ENCODE results near the gene SMYD3. TPM values are rescaled to one million over a fixed set of nuclear protein-coding genes. Genes with fewer than 3 reads are reported as not detected.

SMYD3 gene
- total RNA-seq, 1 donor from 2014 or later = 35.4 TPM

- TF ChIP-seq CTCF (IDR thresholded peaks at IDR 0.05; ENCODE audit: partially characterized antibody, unreplicated experiment) = no peak
- DNase-seq = no peak
These were observed 628.0 kb downstream of the SMYD3 start for GRCh38 chr1:245879091-245879490.

DNA sequence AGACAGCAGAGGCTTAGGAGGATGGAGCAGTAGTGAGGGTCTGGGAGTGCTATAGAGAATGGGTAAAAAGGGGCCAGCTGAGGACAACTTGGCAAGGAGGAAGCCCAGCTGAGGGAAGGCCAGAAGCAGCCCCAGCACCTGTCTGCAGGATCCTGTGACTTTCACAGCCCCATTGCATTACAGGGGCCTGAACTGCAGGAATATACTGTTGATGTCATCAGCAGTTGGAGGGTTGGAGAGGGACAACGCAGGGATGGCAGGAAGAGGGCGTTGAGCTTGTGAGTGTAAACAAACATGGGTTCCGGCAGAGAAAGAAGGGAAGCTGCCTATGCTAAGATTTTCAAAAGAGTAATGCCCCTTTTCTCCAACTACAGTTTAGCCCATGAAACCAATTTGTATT, 628.5 kb downstream of the SMYD3 start:
- TF ChIP-seq CTCF (IDR thresholded peaks at IDR 0.05; ENCODE audit: partially characterized antibody, unreplicated experiment) = no peak
- H3K27ac Mint-ChIP-seq (ENCODE audit: unreplicated experiment) = no peak overlapping the region
- no peaks in the 10 kb centered on the region for H3K9me3 Mint-ChIP-seq (ENCODE audit: unreplicated experiment)
- H3K4me3 Mint-ChIP-seq (ENCODE audit: unreplicated experiment) = no peak overlapping the region
- peaks cover 5% of the 10 kb centered on the region for H3K36me3 Mint-ChIP-seq (ENCODE audit: unreplicated experiment)
- DNase-seq = no peak
- H3K27me3 Mint-ChIP-seq (ENCODE audit: unreplicated experiment) = peaks cover 2% of the 10 kb centered on the region
- H3K4me1 Mint-ChIP-seq (ENCODE audit: low read depth, unreplicated experiment) = no peaks in the 10 kb centered on the region

More at GRCh38 chr1:245879091-245879490, 628.0 kb downstream of the SMYD3 start:
- Mint-ChIP-seq H3K27ac (ENCODE audit: unreplicated experiment) (no peak overlapping the region), H3K9me3 (ENCODE audit: unreplicated experiment) (no peaks in the 10 kb centered on the region), H3K27me3 (ENCODE audit: unreplicated experiment) (peaks cover 2% of the 10 kb centered on the region), H3K36me3 (ENCODE audit: unreplicated experiment) (peaks cover 5% of the 10 kb centered on the region), H3K4me1 (ENCODE audit: low read depth, unreplicated experiment) (no peaks in the 10 kb centered on the region), H3K4me3 (ENCODE audit: unreplicated experiment) (no peak overlapping the region)

GRCh38 chr1:245877976-245878375, 629.1 kb downstream of the SMYD3 start:
- peaks cover 2% of the 10 kb centered on the region for H3K27me3 Mint-ChIP-seq (ENCODE audit: unreplicated experiment)

DNA sequence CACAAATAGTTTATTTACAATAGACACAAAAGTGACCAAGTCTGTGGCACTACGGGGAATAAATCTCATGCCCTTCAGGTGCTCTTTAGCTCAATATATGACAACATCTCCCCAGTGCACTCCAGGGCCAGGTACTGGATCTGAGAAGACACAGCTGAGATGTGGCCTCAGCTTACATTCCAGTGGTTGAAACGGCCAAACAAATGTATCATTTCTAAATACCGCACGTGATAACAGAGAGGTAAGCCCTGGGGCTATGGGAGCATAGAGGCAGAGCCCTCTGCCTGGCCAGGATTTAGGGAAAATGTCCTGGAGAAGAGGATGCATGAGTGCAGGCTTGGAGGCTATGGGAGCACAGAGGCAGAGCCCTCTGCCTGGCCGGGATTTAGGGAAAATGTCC, 630.5 kb downstream of the SMYD3 start:
- H3K36me3 Mint-ChIP-seq (ENCODE audit: unreplicated experiment) = peaks cover 5% of the 10 kb centered on the region

More at GRCh38 chr1:245877976-245878375, 629.1 kb downstream of the SMYD3 start:
- H3K36me3 Mint-ChIP-seq (ENCODE audit: unreplicated experiment) = peaks cover 5% of the 10 kb centered on the region
- H3K4me3 Mint-ChIP-seq (ENCODE audit: unreplicated experiment) = no peak overlapping the region
- no peaks in the 10 kb centered on the region for H3K9me3 Mint-ChIP-seq (ENCODE audit: unreplicated experiment)
- no peaks in the 10 kb centered on the region for H3K4me1 Mint-ChIP-seq (ENCODE audit: low read depth, unreplicated experiment)
- no peak for TF ChIP-seq CTCF (IDR thresholded peaks at IDR 0.05; ENCODE audit: partially characterized antibody, unreplicated experiment)
- no peak overlapping the region for H3K27ac Mint-ChIP-seq (ENCODE audit: unreplicated experiment)
- DNase-seq = no peak

More for the DNA sequence above, 630.5 kb downstream of the SMYD3 start:
- no peak for DNase-seq
- no peak overlapping the region for H3K27ac Mint-ChIP-seq (ENCODE audit: unreplicated experiment)
- no peaks in the 10 kb centered on the region for H3K4me1 Mint-ChIP-seq (ENCODE audit: low read depth, unreplicated experiment)
- no peak overlapping the region for H3K4me3 Mint-ChIP-seq (ENCODE audit: unreplicated experiment)
- H3K9me3 Mint-ChIP-seq (ENCODE audit: unreplicated experiment) = no peaks in the 10 kb centered on the region
- peaks cover 2% of the 10 kb centered on the region for H3K27me3 Mint-ChIP-seq (ENCODE audit: unreplicated experiment)
- TF ChIP-seq CTCF (IDR thresholded peaks at IDR 0.05; ENCODE audit: partially characterized antibody, unreplicated experiment) = no peak
